Mammary epithelial cell (primary cell): ENCODE data around the gene SULT1C3.

Source experiments
- CTCF ChIP-seq, 2 donors: IDR thresholded peaks in 1 of 2; conservative IDR thresholded peaks in 1 of 2; 2 replicates each; pipeline ENCODE4 v1.5.1; 2011 to 2012; ENCODE audit warnings: inconsistent platforms in 2 of 2, low read length in 2 of 2, mild to moderate bottlenecking in 2 of 2, control low read depth in 1 of 2, low read depth in 1 of 2; ENCODE audit not compliant: insufficient read depth in 1 of 2; ENCODE audit errors: extremely low read depth in 1 of 2
- EZH2 ChIP-seq: IDR thresholded peaks from 2 replicates; pipeline ENCODE4 v1.6.1; 2012; ENCODE audit warnings: low read length, inconsistent platforms, borderline replicate concordance

GRCh38 chr2:108253106-108253505 is 13.3 kb downstream of the SULT1C3 start:
- no peak for TF ChIP-seq CTCF (conservative IDR thresholded peaks at IDR 0.05 in 1 of 2, IDR thresholded peaks at IDR 0.05 in 1 of 2; ENCODE audit: extremely low read depth in 1 of 2, insufficient read depth in 1 of 2, low read depth in 1 of 2, low read length in 2 of 2)
- no peak for TF ChIP-seq EZH2
